Activated CD8-positive, alpha-beta memory T cell treated with anti-CD3 and anti-CD28 coated beads, Interleukin-2, amount 50 U/mL, for 24 hours (primary cell): ENCODE data around the gene FICD.
A peak's percentile ranks its signal among the peaks of the same experiment; 100 is the strongest.

Source experiments
- DNase-seq: peaks from one replicate; pipeline ENCODE4 v3.0.0-alpha.2; 2020; ENCODE audit errors: extremely low read depth

The FICD gene

GRCh38 chr12:108565976-108566375 is 50.9 kb downstream of the FICD start:
- DNase-seq = no peak

- no peak for DNase-seq
These were observed 51.4 kb downstream of the FICD start for GRCh38 chr12:108566452-108566851.

GRCh38 chr12:108567406-108568337 is 52.6 kb downstream of the FICD start:
- DNase-seq = no peak

- peak; percentile 31 for DNase-seq
These were observed 53.5 kb downstream of the FICD start for GRCh38 chr12:108568338-108569154.
